HCT116 (cell line): Measurements from ENCODE around the gene PLCB4. TPM values are rescaled to one million over a fixed set of nuclear protein-coding genes. Genes with fewer than 3 reads are reported as not detected.

ENCODE experiments used
- ATAC-seq: fragments of 200-7000 bp; cut with Tn5 transposase; 2 replicates; pipeline ENCODE4 v1.9.1; 2020; ENCODE audit warnings: mild to moderate bottlenecking, moderate library complexity
- BruUV-seq: library from RNA; stranded (reverse); fragments of 400-500 nt; replicated peaks from 2 replicates; lab custom pipeline; 2021; lab: Mats Ljungman, UMichigan
- CTCF ChIA-PET: fragments of 300-600 bp; sonication (Branson Sonifier 250); formaldehyde crosslinking; loops from one replicate; lab custom pipeline; 2021; ENCODE audit warnings: antibody characterized with exemption; lab: Charles Lee
- POLR2A ChIA-PET: fragments of 300-600, 350-600 bp; sonication (Branson Sonifier 250); formaldehyde crosslinking; loops from one replicate; lab custom pipeline; 2021; ENCODE audit warnings: antibody characterized with exemption; lab: Charles Lee
- RAD21 ChIA-PET, 2 experiments: fragments of 300-600 bp; sonication (Branson Sonifier 250); formaldehyde crosslinking; loops; one replicate each; lab custom pipeline; 2023; ENCODE audit warnings: low total read pairs in 2 of 2; ENCODE audit not compliant: uncharacterized antibody in 2 of 2, unreplicated experiment in 2 of 2, low non-redundant PET in 1 of 2; lab: Charles Lee
- DNase-seq: peaks from one replicate; pipeline ENCODE4 v3.0.0-alpha.2; 2010; ENCODE audit warnings: low read depth, low spot score
- H2AFZ ChIP-seq: fragments of 200-600 bp; shearing (Covaris generic), sonication (generic); 2 replicates; pipeline ENCODE4 v1.6.1; 2017; ENCODE audit warnings: low read depth, mixed run types, mixed read lengths, antibody characterized with exemption, low read length; ENCODE audit not compliant: poor library complexity, severe bottlenecking
- H3K27ac ChIP-seq: 2 replicates; pipeline ENCODE4 v1.5.1; 2012; ENCODE audit warnings: low read depth, low read length
- H3K27me3 ChIP-seq: fragments of 200-600 bp; sonication (generic); 2 replicates; pipeline ENCODE4 v1.6.1; 2016; ENCODE audit warnings: mixed run types, low read length, mixed read lengths; ENCODE audit not compliant: insufficient read depth
- H3K36me3 ChIP-seq, 2 experiments: fragments of 200-500 bp in 1 of 2; fragments of 200-600 bp in 1 of 2; sonication (Bioruptor generic) in 1 of 2; sonication (generic) in 1 of 2; 2 replicates each; pipeline versions ENCODE4 v1.5.1 to v1.6.1; 2014 to 2016; ENCODE audit warnings: low read length in 2 of 2, inconsistent platforms in 1 of 2, mixed read lengths in 1 of 2, mixed run types in 1 of 2; ENCODE audit not compliant: insufficient read depth in 2 of 2, control insufficient read depth in 1 of 2
- H3K4me1 ChIP-seq, 2 experiments: fragments of 200-600 bp in 1 of 2; sonication (generic) in 1 of 2; 2 replicates each; pipeline versions ENCODE4 v1.5.1 to v1.6.1; 2012 to 2017; ENCODE audit warnings: low read length in 2 of 2, inconsistent platforms in 1 of 2, mild to moderate bottlenecking in 1 of 2, mixed read lengths in 1 of 2, mixed run types in 1 of 2, moderate library complexity in 1 of 2; ENCODE audit not compliant: insufficient read depth in 2 of 2, control insufficient read depth in 1 of 2
- H3K4me2 ChIP-seq: fragments of 200-600 bp; sonication (generic); 2 replicates; pipeline ENCODE4 v1.6.1; 2017; ENCODE audit warnings: mixed run types, low read length, mixed read lengths
- H3K4me3 ChIP-seq, 2 experiments: fragments of 200-600 bp in 1 of 2; sonication (generic) in 1 of 2; replicated peaks in 1 of 2; 2 replicates each; pipeline ENCODE4 v1.5.1; 2011 to 2016; ENCODE audit warnings: low read length in 2 of 2, control low read depth in 1 of 2, low read depth in 1 of 2, mild to moderate bottlenecking in 1 of 2, mixed read lengths in 1 of 2, mixed run types in 1 of 2
- H3K79me2 ChIP-seq: fragments of 200-600 bp; sonication (generic); 2 replicates; pipeline ENCODE4 v1.6.1; 2017; ENCODE audit warnings: mild to moderate bottlenecking, mixed run types, low read length, moderate library complexity, mixed read lengths; ENCODE audit not compliant: insufficient read depth
- H3K9ac ChIP-seq: fragments of 200-600 bp; sonication (generic); 2 replicates; pipeline ENCODE4 v1.6.1; 2016; ENCODE audit warnings: low read length, mixed read lengths
- H3K9me2 ChIP-seq: fragments of 200-600 bp; sonication (generic), shearing (Covaris generic); 2 replicates; pipeline ENCODE4 v1.6.1; 2017; ENCODE audit warnings: mixed run types, mild to moderate bottlenecking, moderate library complexity; ENCODE audit not compliant: insufficient read depth
- H3K9me3 ChIP-seq, 2 experiments: fragments of 200-500 bp in 1 of 2; fragments of 200-600 bp in 1 of 2; sonication (Bioruptor generic) in 1 of 2; sonication (generic) in 1 of 2; 2 replicates each; pipeline ENCODE4 v1.6.1; 2014 to 2017; ENCODE audit warnings: low read length in 2 of 2, mixed read lengths in 2 of 2, inconsistent platforms in 1 of 2, low read depth in 1 of 2, mild to moderate bottlenecking in 1 of 2, mixed run types in 1 of 2, moderate library complexity in 1 of 2; ENCODE audit not compliant: control insufficient read depth in 1 of 2, insufficient read depth in 1 of 2
- H4K20me1 ChIP-seq: fragments of 200-600 bp; sonication (generic), shearing (Covaris generic); 2 replicates; pipeline ENCODE4 v1.6.1; 2017; ENCODE audit warnings: mixed run types, mild to moderate bottlenecking, moderate library complexity; ENCODE audit not compliant: insufficient read depth
- CEBPB ChIP-seq: IDR thresholded peaks from 2 replicates; pipeline ENCODE4 v1.6.1; 2012; ENCODE audit warnings: low read depth
- EGR1 ChIP-seq: IDR thresholded peaks from 2 replicates; pipeline ENCODE4 v1.6.1; 2012; ENCODE audit warnings: low read depth
- ELF1 ChIP-seq: IDR thresholded peaks from 2 replicates; pipeline ENCODE4 v1.6.1; 2012; ENCODE audit warnings: low read depth, borderline replicate concordance
- EZH2 ChIP-seq: fragments of 200-600 bp; sonication (generic); IDR thresholded peaks from 2 replicates; pipeline ENCODE4 v1.6.1; 2017; ENCODE audit warnings: antibody characterized with exemption, mixed run types
- JUND ChIP-seq: IDR thresholded peaks from 2 replicates; pipeline ENCODE4 v1.6.1; 2012
- POLR2AphosphoS5 ChIP-seq: IDR thresholded peaks from 2 replicates; pipeline ENCODE4 v1.6.1; 2011; ENCODE audit warnings: mild to moderate bottlenecking, low read depth, low read length, moderate library complexity
- RAD21 ChIP-seq: IDR thresholded peaks from 2 replicates; pipeline ENCODE4 v1.6.1; 2012; ENCODE audit warnings: low read depth, mild to moderate bottlenecking
- SP1 ChIP-seq: IDR thresholded peaks from 2 replicates; pipeline ENCODE4 v1.6.1; 2012; ENCODE audit warnings: low read depth
- TCF7L2 ChIP-seq: IDR thresholded peaks from 2 replicates; pipeline ENCODE4 v1.7.0; 2011; ENCODE audit warnings: borderline replicate concordance, inconsistent platforms; ENCODE audit not compliant: insufficient read depth, insufficient read length; ENCODE audit errors: extremely low read depth
- YY1 ChIP-seq: IDR thresholded peaks from 2 replicates; pipeline ENCODE4 v1.6.1; 2011; ENCODE audit warnings: low read length, low read depth, moderate library complexity, mild to moderate bottlenecking; ENCODE audit not compliant: insufficient replicate concordance; ENCODE audit errors: extremely low read depth
- ZFX ChIP-seq: fragments of 450-650 bp; IDR thresholded peaks from 2 replicates; pipeline ENCODE4 v1.6.1; 2017
- ZNF274 ChIP-seq: fragments of 200-500 bp; sonication (Bioruptor generic); IDR thresholded peaks from 2 replicates; pipeline ENCODE4 v1.6.1; 2014; ENCODE audit warnings: mild to moderate bottlenecking, low read depth, low read length, inconsistent platforms
- intact Hi-C: fragments of 100-400 bp; cut with micrococcal nuclease; formaldehyde crosslinking; loops from 2 replicates; pipeline ENCODE4 v1.10.0; 2022
- total RNA-seq: library from RNA; stranded (reverse); gene quantifications from one replicate; pipeline ENCODE4 v1.2.1, GENCODE V29; 2021; ENCODE audit not compliant: unreplicated experiment
- TF ChIP-seq, protein P1 (sequence below): IDR thresholded peaks from 2 replicates; pipeline ENCODE4 v1.6.1; 2012
- TF ChIP-seq, protein P2 (sequence below), 3 experiments: fragments of 200-600 bp in 1 of 3; sonication (generic) in 1 of 3; IDR thresholded peaks in 2 of 3; conservative IDR thresholded peaks in 1 of 3; 2 replicates each; pipeline ENCODE4 v1.5.1; 2012 to 2017; ENCODE audit warnings: low read depth in 2 of 3, low read length in 2 of 3, antibody characterized with exemption in 1 of 3, borderline replicate concordance in 1 of 3, control low read depth in 1 of 3, mild to moderate bottlenecking in 1 of 3, mixed read lengths in 1 of 3, mixed run types in 1 of 3, moderate library complexity in 1 of 3; ENCODE audit not compliant: insufficient read depth in 1 of 3
- TF ChIP-seq, protein P3 (sequence below): IDR thresholded peaks from 2 replicates; pipeline ENCODE4 v1.6.1; 2012

The PLCB4 gene
- total RNA-seq, 1 experiment from 2014 or later = 2.5 TPM

DNA sequence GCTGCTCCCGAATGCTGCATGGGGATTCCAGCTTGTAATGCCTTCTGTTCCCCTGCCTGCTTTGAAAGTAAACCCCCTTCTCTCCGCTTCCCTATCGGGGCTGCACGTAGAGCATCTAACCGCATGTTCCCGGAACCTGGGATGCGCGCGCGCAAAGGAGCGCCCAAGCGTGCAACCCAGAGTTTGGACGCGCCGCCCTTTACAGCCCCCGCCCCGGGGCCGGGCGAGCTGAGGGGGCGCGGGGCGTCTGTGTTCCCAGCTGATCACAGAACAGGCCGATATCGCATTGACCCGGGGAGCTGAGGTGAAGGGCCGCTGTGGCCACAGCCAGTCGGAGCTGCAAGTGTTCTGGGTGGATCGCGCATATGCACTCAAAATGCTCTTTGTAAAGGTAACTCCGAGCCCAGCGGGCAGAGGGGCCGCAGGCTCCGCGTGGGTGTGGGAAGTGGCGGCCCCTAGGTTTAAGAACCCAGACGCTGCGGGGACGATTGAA is 446.9 kb downstream of the PLCB4 start:
- intact Hi-C loops = no loop called here
- Histone ChIP-seq H3K27me3 (peaks cover 41% of the 10 kb centered on the region), H2AFZ (no peak overlapping the region), H3K9me2 (no peaks in the 10 kb centered on the region), H3K9ac (no peak overlapping the region), H3K4me3 (no peak overlapping the region), H3K9me3 (no peaks in the 10 kb centered on the region), H4K20me1 (no peaks in the 10 kb centered on the region), H3K79me2 (no peaks in the 10 kb centered on the region), H3K4me2 (no peak overlapping the region), H3K27ac (no peak overlapping the region), H3K36me3 (no peaks in the 10 kb centered on the region), H3K4me1 (0 out of 4 replicates have a peak, but pooled peaks cover 2 to 8% of the 10 kb centered on the region in 2 experiments)
- no peak for ATAC-seq
- CTCF ChIA-PET = no interaction called here
- RAD21 ChIA-PET = no interaction called here
- POLR2A ChIA-PET = no interaction called here
- no peak for TF ChIP-seq SP1
- TF ChIP-seq, protein P1, sequence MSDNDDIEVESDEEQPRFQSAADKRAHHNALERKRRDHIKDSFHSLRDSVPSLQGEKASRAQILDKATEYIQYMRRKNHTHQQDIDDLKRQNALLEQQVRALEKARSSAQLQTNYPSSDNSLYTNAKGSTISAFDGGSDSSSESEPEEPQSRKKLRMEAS = no peak
- TF ChIP-seq EZH2 = no peak
- TF ChIP-seq, protein P2, sequence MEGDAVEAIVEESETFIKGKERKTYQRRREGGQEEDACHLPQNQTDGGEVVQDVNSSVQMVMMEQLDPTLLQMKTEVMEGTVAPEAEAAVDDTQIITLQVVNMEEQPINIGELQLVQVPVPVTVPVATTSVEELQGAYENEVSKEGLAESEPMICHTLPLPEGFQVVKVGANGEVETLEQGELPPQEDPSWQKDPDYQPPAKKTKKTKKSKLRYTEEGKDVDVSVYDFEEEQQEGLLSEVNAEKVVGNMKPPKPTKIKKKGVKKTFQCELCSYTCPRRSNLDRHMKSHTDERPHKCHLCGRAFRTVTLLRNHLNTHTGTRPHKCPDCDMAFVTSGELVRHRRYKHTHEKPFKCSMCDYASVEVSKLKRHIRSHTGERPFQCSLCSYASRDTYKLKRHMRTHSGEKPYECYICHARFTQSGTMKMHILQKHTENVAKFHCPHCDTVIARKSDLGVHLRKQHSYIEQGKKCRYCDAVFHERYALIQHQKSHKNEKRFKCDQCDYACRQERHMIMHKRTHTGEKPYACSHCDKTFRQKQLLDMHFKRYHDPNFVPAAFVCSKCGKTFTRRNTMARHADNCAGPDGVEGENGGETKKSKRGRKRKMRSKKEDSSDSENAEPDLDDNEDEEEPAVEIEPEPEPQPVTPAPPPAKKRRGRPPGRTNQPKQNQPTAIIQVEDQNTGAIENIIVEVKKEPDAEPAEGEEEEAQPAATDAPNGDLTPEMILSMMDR (IDR thresholded peaks at IDR 0.05 in 2 of 3, conservative IDR thresholded peaks at IDR 0.05 in 1 of 3; ENCODE audit: borderline replicate concordance in 1 of 3, insufficient read depth in 1 of 3, low read depth in 2 of 3, low read length in 2 of 3) = no peak
- TF ChIP-seq ELF1 = no peak
- TF ChIP-seq JUND = no peak
- TF ChIP-seq RAD21 = no peak
- TF ChIP-seq YY1 = no peak
- no peak for TF ChIP-seq POLR2AphosphoS5
- no peak for TF ChIP-seq CEBPB
- no peak for TF ChIP-seq ZNF274
- no peak for TF ChIP-seq TCF7L2
- no peak for TF ChIP-seq EGR1
- TF ChIP-seq ZFX = no peak
- TF ChIP-seq, protein P3, sequence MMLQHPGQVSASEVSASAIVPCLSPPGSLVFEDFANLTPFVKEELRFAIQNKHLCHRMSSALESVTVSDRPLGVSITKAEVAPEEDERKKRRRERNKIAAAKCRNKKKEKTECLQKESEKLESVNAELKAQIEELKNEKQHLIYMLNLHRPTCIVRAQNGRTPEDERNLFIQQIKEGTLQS = no peak
- DNase-seq = no peak
- no TSS peak for BruUV-seq
